ENCODE results near the gene C1QTNF4. TPM values are rescaled to one million over a fixed set of nuclear protein-coding genes. Genes with fewer than 3 reads are reported as not detected.

The C1QTNF4 gene
- total RNA-seq, 1 experiment from 2014 or later, result 0.42 TPM

- ChIA-PET POLR2A (interaction anchor here (0.7 to 1.8 kb wide), 4 partner anchors 12 to 127 kb away, joined by 3 to 5 read pairs (median 3); partner anchors contain the start of gene CELF1), CTCF (interaction anchor here (1.0 kb wide), 1 partner anchor 16 kb away, joined by 3 read pairs; no protein-coding TSS in a partner anchor)
- no peak for TF ChIP-seq CTCF (IDR thresholded peaks at IDR 0.05; ENCODE audit: unreplicated experiment)
- Mint-ChIP-seq H3K36me3 (ENCODE audit: insufficient read depth, unreplicated experiment) (peaks cover 68% of the 10 kb centered on the region), H3K9me3 (ENCODE audit: unreplicated experiment) (no peaks in the 10 kb centered on the region), H3K4me1 (ENCODE audit: insufficient read depth, unreplicated experiment) (no peaks in the 10 kb centered on the region), H3K4me3 (ENCODE audit: unreplicated experiment) (no peak overlapping the region), H3K27me3 (ENCODE audit: insufficient read depth, unreplicated experiment) (no peaks in the 10 kb centered on the region), H3K27ac (ENCODE audit: low read depth, unreplicated experiment) (no peak overlapping the region)
- intact Hi-C loops (cut with micrococcal nuclease), result no loop called here
- no TSS peak for BruUV-seq (replicated peaks)
- peak; percentile 25 for DNase-seq (ENCODE audit: unreplicated experiment)
These were observed 23.2 kb upstream of the C1QTNF4 start for GRCh38 chr11:47617417-47617809.

GRCh38 chr11:47616726-47617416 lies 22.7 kb upstream of the C1QTNF4 start:
- H3K36me3 Mint-ChIP-seq (ENCODE audit: insufficient read depth, unreplicated experiment), result peaks cover 63% of the 10 kb centered on the region
- no peaks in the 10 kb centered on the region for H3K4me1 Mint-ChIP-seq (ENCODE audit: insufficient read depth, unreplicated experiment)
- no peaks in the 10 kb centered on the region for H3K9me3 Mint-ChIP-seq (ENCODE audit: unreplicated experiment)
- no peak overlapping the region for H3K27ac Mint-ChIP-seq (ENCODE audit: low read depth, unreplicated experiment)
- ChIA-PET CTCF (interaction anchor here (0.9 to 1.1 kb wide), 3 partner anchors 16 to 43 kb away, joined by 3 read pairs; no protein-coding TSS in a partner anchor), POLR2A (interaction anchor here (0.7 to 1.8 kb wide), 5 partner anchors 11 to 127 kb away, joined by 3 to 5 read pairs (median 3); partner anchors contain the start of gene CELF1)
- peak; percentile 34 for TF ChIP-seq CTCF (IDR thresholded peaks at IDR 0.05; ENCODE audit: unreplicated experiment)
- BruUV-seq (replicated peaks), result no TSS peak
- H3K4me3 Mint-ChIP-seq (ENCODE audit: unreplicated experiment), result no peak overlapping the region
- no peaks in the 10 kb centered on the region for H3K27me3 Mint-ChIP-seq (ENCODE audit: insufficient read depth, unreplicated experiment)
- intact Hi-C loops (cut with micrococcal nuclease), result no loop called here
- DNase-seq (ENCODE audit: unreplicated experiment), result peak; percentile 61

- Mint-ChIP-seq H3K4me1 (ENCODE audit: insufficient read depth, unreplicated experiment) (no peaks in the 10 kb centered on the region), H3K9me3 (ENCODE audit: unreplicated experiment) (no peaks in the 10 kb centered on the region), H3K36me3 (ENCODE audit: insufficient read depth, unreplicated experiment) (peaks cover 48% of the 10 kb centered on the region), H3K27me3 (ENCODE audit: insufficient read depth, unreplicated experiment) (no peaks in the 10 kb centered on the region), H3K4me3 (ENCODE audit: unreplicated experiment) (no peak overlapping the region), H3K27ac (ENCODE audit: low read depth, unreplicated experiment) (no peak overlapping the region)
- intact Hi-C loops (cut with micrococcal nuclease), result no loop called here
- TF ChIP-seq CTCF (IDR thresholded peaks at IDR 0.05; ENCODE audit: unreplicated experiment), result no peak
- POLR2A ChIA-PET, result interaction anchor here (1.3 kb wide), 1 partner anchor 36 kb away, joined by 3 read pairs; the partner anchor contains the start of genes KBTBD4 and NDUFS3
- CTCF ChIA-PET, result no interaction called here
- DNase-seq (ENCODE audit: unreplicated experiment), result no peak
- no TSS peak for BruUV-seq (replicated peaks)
These were observed 21.0 kb upstream of the C1QTNF4 start for GRCh38 chr11:47615249-47615648.

- Mint-ChIP-seq H3K9me3 (ENCODE audit: unreplicated experiment) (no peaks in the 10 kb centered on the region), H3K27ac (ENCODE audit: low read depth, unreplicated experiment) (no peak overlapping the region), H3K27me3 (ENCODE audit: insufficient read depth, unreplicated experiment) (no peaks in the 10 kb centered on the region), H3K36me3 (ENCODE audit: insufficient read depth, unreplicated experiment) (peaks cover 22% of the 10 kb centered on the region), H3K4me3 (ENCODE audit: unreplicated experiment) (no peak overlapping the region), H3K4me1 (ENCODE audit: insufficient read depth, unreplicated experiment) (no peaks in the 10 kb centered on the region)
- no peak for TF ChIP-seq CTCF (IDR thresholded peaks at IDR 0.05; ENCODE audit: unreplicated experiment)
- intact Hi-C loops (cut with micrococcal nuclease), result no loop called here
- no peak for DNase-seq (ENCODE audit: unreplicated experiment)
- ChIA-PET CTCF (no interaction called here), POLR2A (interaction anchor here (0.7 to 1.0 kb wide), 2 partner anchors 16 to 33 kb away, joined by 3 read pairs; partner anchors contain the start of gene KBTBD4)
- no TSS peak for BruUV-seq (replicated peaks)
These were observed 17.2 kb upstream of the C1QTNF4 start for GRCh38 chr11:47611348-47611794.

Data from MCF 10A (cell line).